GM12872 (cell line): Measurements from ENCODE around the gene PDGFRB.

Experiments used
- TF ChIP-seq, protein P1 (sequence below): IDR thresholded peaks from 3 replicates; pipeline ENCODE4 v1.5.1; 2011; ENCODE audit warnings: low read depth, mild to moderate bottlenecking, low read length, moderate library complexity; ENCODE audit not compliant: insufficient read depth

Gene PDGFRB

DNA sequence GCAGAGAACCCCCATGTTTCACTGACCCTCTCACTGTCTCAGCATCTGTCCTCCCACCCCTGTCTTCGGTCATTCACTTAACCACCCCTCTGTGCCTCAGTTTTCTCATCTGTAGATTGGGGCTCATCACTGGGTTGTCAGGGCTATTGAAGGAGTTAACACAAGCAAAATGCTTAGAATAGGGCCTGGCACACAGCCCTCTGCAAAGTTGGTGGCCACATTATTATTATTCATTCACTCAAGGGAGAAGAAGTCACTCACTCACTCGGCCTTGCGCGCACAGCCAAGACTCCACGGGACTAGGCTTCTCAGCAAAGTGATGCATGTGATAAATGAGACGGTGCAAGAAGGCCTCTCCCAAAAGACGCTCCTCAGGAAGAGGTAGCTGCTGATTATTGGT, 8.0 kb downstream of the PDGFRB start:
- TF ChIP-seq, protein P1, sequence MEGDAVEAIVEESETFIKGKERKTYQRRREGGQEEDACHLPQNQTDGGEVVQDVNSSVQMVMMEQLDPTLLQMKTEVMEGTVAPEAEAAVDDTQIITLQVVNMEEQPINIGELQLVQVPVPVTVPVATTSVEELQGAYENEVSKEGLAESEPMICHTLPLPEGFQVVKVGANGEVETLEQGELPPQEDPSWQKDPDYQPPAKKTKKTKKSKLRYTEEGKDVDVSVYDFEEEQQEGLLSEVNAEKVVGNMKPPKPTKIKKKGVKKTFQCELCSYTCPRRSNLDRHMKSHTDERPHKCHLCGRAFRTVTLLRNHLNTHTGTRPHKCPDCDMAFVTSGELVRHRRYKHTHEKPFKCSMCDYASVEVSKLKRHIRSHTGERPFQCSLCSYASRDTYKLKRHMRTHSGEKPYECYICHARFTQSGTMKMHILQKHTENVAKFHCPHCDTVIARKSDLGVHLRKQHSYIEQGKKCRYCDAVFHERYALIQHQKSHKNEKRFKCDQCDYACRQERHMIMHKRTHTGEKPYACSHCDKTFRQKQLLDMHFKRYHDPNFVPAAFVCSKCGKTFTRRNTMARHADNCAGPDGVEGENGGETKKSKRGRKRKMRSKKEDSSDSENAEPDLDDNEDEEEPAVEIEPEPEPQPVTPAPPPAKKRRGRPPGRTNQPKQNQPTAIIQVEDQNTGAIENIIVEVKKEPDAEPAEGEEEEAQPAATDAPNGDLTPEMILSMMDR, result no peak

DNA sequence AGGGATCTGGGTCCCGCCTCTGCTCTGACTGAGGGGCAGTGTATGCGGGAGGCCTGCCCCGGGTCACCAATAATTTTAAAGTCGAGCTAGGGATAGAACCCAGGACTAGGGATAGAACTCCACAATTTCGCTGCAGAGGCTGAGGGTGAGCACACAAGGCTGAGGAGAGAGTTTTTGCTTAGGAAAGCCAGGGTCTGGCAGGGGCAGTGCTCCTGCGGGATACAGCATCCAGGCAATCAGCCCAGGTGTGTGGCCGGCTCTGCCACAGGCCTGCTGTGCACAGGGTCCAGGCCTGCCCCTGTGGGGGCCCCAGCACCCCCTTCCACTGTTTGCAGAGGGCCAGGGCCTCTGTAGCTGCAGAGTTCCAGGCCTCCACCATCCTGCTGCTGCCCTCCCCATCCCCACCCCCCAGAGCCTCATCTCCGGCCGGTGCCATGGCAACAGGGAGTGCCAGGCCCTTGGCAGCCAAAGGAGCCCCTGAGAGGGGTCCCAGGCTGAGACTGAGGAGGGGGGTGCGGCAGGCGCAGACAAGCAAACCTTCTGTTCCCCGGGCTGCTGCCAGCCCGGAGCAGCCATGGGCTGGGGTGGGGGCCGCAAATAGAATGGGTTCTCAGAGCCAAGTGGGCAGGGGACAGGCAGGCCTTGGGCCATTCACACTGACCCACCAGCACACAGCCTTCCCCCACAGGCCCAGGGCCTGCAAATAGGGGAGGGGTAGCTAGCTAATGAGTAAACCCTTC, 8.6 kb downstream of the PDGFRB start:
- TF ChIP-seq, protein P1, result no peak

DNA sequence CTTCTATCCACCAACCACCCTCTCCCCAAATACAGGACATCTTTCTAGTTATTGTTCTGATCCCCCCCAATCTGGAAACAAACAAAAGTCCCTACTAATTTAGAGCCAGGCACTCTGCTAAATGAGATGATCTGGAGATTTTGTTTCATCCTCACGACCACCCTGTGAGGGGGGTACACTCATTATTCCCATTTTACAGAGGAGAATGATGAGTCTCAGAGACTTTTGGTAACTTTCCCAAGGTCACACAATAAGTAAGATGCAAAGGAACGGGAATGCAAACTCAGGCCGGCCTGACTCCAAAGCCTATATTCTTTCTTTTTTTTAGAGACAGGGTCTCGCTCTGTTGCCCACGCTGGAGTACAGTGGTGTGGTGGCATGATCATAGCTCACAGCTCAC, 9.4 kb downstream of the PDGFRB start:
- TF ChIP-seq, protein P1, result no peak

- TF ChIP-seq, protein P1, result no peak
Observed at GRCh38 chr5:150144879-150145278, 10.8 kb downstream of the PDGFRB start.

- TF ChIP-seq, protein P1, result no peak
Observed at GRCh38 chr5:150144246-150144801, 11.3 kb downstream of the PDGFRB start.

- TF ChIP-seq, protein P1, result no peak
Observed at GRCh38 chr5:150143350-150144245, 12.0 kb downstream of the PDGFRB start.

GRCh38 chr5:150142959-150143349, 12.7 kb downstream of the PDGFRB start:
- TF ChIP-seq, protein P1, result no peak
